ENCODE measurements around the gene RERE.
"Not testable (repeated sequence)": the region's sequence is repeated elsewhere in the genome, so short reads cannot be mapped to it uniquely, and the experiment has no call there.

Gene RERE

GRCh38 chr1:8810987-8811386 is 6.5 kb downstream of the RERE start:
- no peak for DNase-seq

GRCh38 chr1:8809342-8809736 is 8.1 kb downstream of the RERE start:
- no peak for DNase-seq

- DNase-seq = no peak
Measured at GRCh38 chr1:8807004-8807403, 10.4 kb downstream of the RERE start.

- no peak for DNase-seq
Measured at GRCh38 chr1:8800416-8800815, 17.0 kb downstream of the RERE start.

- DNase-seq = no peak
Measured at GRCh38 chr1:8797216-8797615, 20.2 kb downstream of the RERE start.

GRCh38 chr1:8796812-8797211 is 20.6 kb downstream of the RERE start:
- DNase-seq = no peak

- DNase-seq = no peak
Measured at GRCh38 chr1:8794605-8795004, 22.8 kb downstream of the RERE start.

GRCh38 chr1:8791819-8792218 is 25.6 kb downstream of the RERE start:
- DNase-seq = no peak

- no peak for DNase-seq
Measured at GRCh38 chr1:8790987-8791386, 26.5 kb downstream of the RERE start.

- DNase-seq = no peak
Measured at GRCh38 chr1:8790478-8790877, 27.0 kb downstream of the RERE start.

GRCh38 chr1:8789314-8790214 is 27.9 kb downstream of the RERE start:
- DNase-seq = no peak

GRCh38 chr1:8787218-8787617 is 30.2 kb downstream of the RERE start:
- DNase-seq = no peak

GRCh38 chr1:8786204-8786603 is 31.2 kb downstream of the RERE start:
- DNase-seq = not testable (repeated sequence)

- no peak for DNase-seq
Measured at GRCh38 chr1:8782955-8783354, 34.5 kb downstream of the RERE start.

- no peak for DNase-seq
Measured at GRCh38 chr1:8782001-8782620, 35.3 kb downstream of the RERE start.

GRCh38 chr1:8780405-8780804 is 37.0 kb downstream of the RERE start:
- no peak for DNase-seq

- no peak for DNase-seq
Measured at GRCh38 chr1:8777867-8778266, 39.6 kb downstream of the RERE start.

GRCh38 chr1:8776104-8776503 is 41.3 kb downstream of the RERE start:
- no peak for DNase-seq

GRCh38 chr1:8767006-8767405 is 50.4 kb downstream of the RERE start:
- no peak for DNase-seq

- DNase-seq = no peak
Measured at GRCh38 chr1:8765198-8765597, 52.2 kb downstream of the RERE start.

- no peak for DNase-seq
Measured at GRCh38 chr1:8764293-8764937, 53.0 kb downstream of the RERE start.

GRCh38 chr1:8763888-8764287 is 53.6 kb downstream of the RERE start:
- DNase-seq = no peak

- DNase-seq = no peak
Measured at GRCh38 chr1:8754993-8755392, 62.4 kb downstream of the RERE start.

GRCh38 chr1:8754247-8754650 is 63.2 kb downstream of the RERE start:
- no peak for DNase-seq
